ENCODE results near the gene NID2.

NID2 gene

GRCh38 chr14:52082903-52083302, 14.0 kb upstream of the NID2 start:
- H3K4me3 ChIP-seq (ENCODE audit: low read length): no peak overlapping the region
- H3K4me1 ChIP-seq (ENCODE audit: control insufficient read depth, low read length): no peaks in the 10 kb centered on the region
- H3K27me3 ChIP-seq (ENCODE audit: control insufficient read depth, low read length): no peaks in the 10 kb centered on the region
- H3K27ac ChIP-seq (ENCODE audit: low read depth, low read length): no peak overlapping the region
- H3K36me3 ChIP-seq (ENCODE audit: control insufficient read depth, low read length): no peaks in the 10 kb centered on the region
- H3K9me2 ChIP-seq (replicated peaks; ENCODE audit: control insufficient read depth, low read length): no peaks in the 10 kb centered on the region
- H4K20me1 ChIP-seq (ENCODE audit: control insufficient read depth, insufficient read depth, low read depth, low read length): no peaks in the 10 kb centered on the region
- no peak overlapping the region for H3K4me2 ChIP-seq (ENCODE audit: low read length)
- no peaks in the 10 kb centered on the region for H3K79me2 ChIP-seq (ENCODE audit: control insufficient read depth, low read length)
- H3K9me3 ChIP-seq (ENCODE audit: control insufficient read depth, insufficient read depth, low read length): no peaks in the 10 kb centered on the region; the same call in 1 of the 2 replicates
- H3F3A ChIP-seq (ENCODE audit: control insufficient read depth, insufficient read depth): no peaks in the 10 kb centered on the region
- TF ChIP-seq EZH2phosphoT487 (IDR thresholded peaks at IDR 0.05; ENCODE audit: borderline replicate concordance, low read length) (no peak), CTCF (IDR thresholded peaks at IDR 0.05; ENCODE audit: low read depth, low read length, poor library complexity, severe bottlenecking) (no peak)

DNA sequence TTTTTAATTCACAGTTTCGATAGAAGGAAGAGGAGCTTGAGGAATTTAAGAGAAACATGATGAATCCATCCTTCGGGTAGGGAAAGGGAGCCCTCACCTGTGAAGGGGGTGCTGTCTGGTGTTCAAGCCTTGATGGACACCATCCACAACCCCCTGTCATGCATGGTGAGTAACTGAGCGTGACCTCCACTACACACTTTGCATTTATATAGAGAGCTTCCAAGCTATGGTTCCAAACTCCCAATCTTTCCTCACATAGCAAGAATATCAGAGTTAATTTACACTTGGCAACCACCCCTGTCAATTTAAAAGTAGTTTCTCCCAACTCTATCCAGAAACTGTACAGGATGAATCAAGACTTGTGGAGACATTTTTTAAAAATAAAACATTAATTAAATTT, 13.1 kb upstream of the NID2 start:
- no peaks in the 10 kb centered on the region for H3K79me2 ChIP-seq (ENCODE audit: control insufficient read depth, low read length)
- no peak overlapping the region for H3K27ac ChIP-seq (ENCODE audit: low read depth, low read length)
- H3K27me3 ChIP-seq (ENCODE audit: control insufficient read depth, low read length): no peaks in the 10 kb centered on the region
- H3K4me1 ChIP-seq (ENCODE audit: control insufficient read depth, low read length): no peaks in the 10 kb centered on the region
- no peaks in the 10 kb centered on the region; the same call in 1 of the 2 replicates for H3K9me3 ChIP-seq (ENCODE audit: control insufficient read depth, insufficient read depth, low read length)
- H3K36me3 ChIP-seq (ENCODE audit: control insufficient read depth, low read length): no peaks in the 10 kb centered on the region
- no peaks in the 10 kb centered on the region for H3K9me2 ChIP-seq (replicated peaks; ENCODE audit: control insufficient read depth, low read length)
- H3F3A ChIP-seq (ENCODE audit: control insufficient read depth, insufficient read depth): no peaks in the 10 kb centered on the region
- no peak overlapping the region for H3K4me2 ChIP-seq (ENCODE audit: low read length)
- H3K4me3 ChIP-seq (ENCODE audit: low read length): no peak overlapping the region
- H4K20me1 ChIP-seq (ENCODE audit: control insufficient read depth, insufficient read depth, low read depth, low read length): no peaks in the 10 kb centered on the region
- no peak for TF ChIP-seq CTCF (IDR thresholded peaks at IDR 0.05; ENCODE audit: low read depth, low read length, poor library complexity, severe bottlenecking)
- TF ChIP-seq EZH2phosphoT487 (IDR thresholded peaks at IDR 0.05; ENCODE audit: borderline replicate concordance, low read length): no peak

- Histone ChIP-seq H3K4me2 (ENCODE audit: low read length) (no peak overlapping the region), H3F3A (ENCODE audit: control insufficient read depth, insufficient read depth) (no peaks in the 10 kb centered on the region), H3K36me3 (ENCODE audit: control insufficient read depth, low read length) (no peaks in the 10 kb centered on the region), H3K27me3 (ENCODE audit: control insufficient read depth, low read length) (no peaks in the 10 kb centered on the region), H3K4me1 (ENCODE audit: control insufficient read depth, low read length) (no peaks in the 10 kb centered on the region), H3K79me2 (ENCODE audit: control insufficient read depth, low read length) (no peaks in the 10 kb centered on the region), H3K9me2 (replicated peaks; ENCODE audit: control insufficient read depth, low read length) (no peaks in the 10 kb centered on the region), H3K4me3 (ENCODE audit: low read length) (no peak overlapping the region), H3K27ac (ENCODE audit: low read depth, low read length) (no peak overlapping the region), H3K9me3 (ENCODE audit: control insufficient read depth, insufficient read depth, low read length) (no peaks in the 10 kb centered on the region; the same call in 1 of the 2 replicates), H4K20me1 (ENCODE audit: control insufficient read depth, insufficient read depth, low read depth, low read length) (no peaks in the 10 kb centered on the region)
- TF ChIP-seq CTCF (IDR thresholded peaks at IDR 0.05; ENCODE audit: low read depth, low read length, poor library complexity, severe bottlenecking): no peak
- TF ChIP-seq EZH2phosphoT487 (IDR thresholded peaks at IDR 0.05; ENCODE audit: borderline replicate concordance, low read length): no peak
Measured at GRCh38 chr14:52080808-52081755, 12.2 kb upstream of the NID2 start.

Measured in DOHH2 (cell line).